RPMI8226 (cell line): ENCODE measurements around the gene BLACAT1.

ENCODE experiments used
- DNase-seq: peaks from one replicate; pipeline ENCODE4 v3.0.0-alpha.2; 2015

Gene BLACAT1

GRCh38 chr1:205455581-205456382 is at the start of gene BLACAT1:
BLACAT1 (minus strand) TSS chr1:205456045.
- DNase-seq: no peak

- DNase-seq: peak; percentile 35
Measured at GRCh38 chr1:205505076-205505729, 49.4 kb upstream of the BLACAT1 start.

- peak; percentile 90 for DNase-seq
Measured at GRCh38 chr1:205504311-205505075, 48.6 kb upstream of the BLACAT1 start, which contains the start of gene CDK18. CDK18 (plus strand) TSS chr1:205504669; CDS start chr1:205523168, 18,499 bp downstream.

- DNase-seq: no peak
Measured at GRCh38 chr1:205502992-205503391, 47.1 kb upstream of the BLACAT1 start.

- DNase-seq: no peak
Measured at GRCh38 chr1:205502111-205502810, 46.4 kb upstream of the BLACAT1 start.

GRCh38 chr1:205500240-205501233 is 44.7 kb upstream of the BLACAT1 start:
- DNase-seq: no peak

GRCh38 chr1:205499789-205500188 is 43.9 kb upstream of the BLACAT1 start:
- no peak for DNase-seq

GRCh38 chr1:205497351-205497750 is 41.5 kb upstream of the BLACAT1 start:
- no peak for DNase-seq

GRCh38 chr1:205496661-205497060 is 40.8 kb upstream of the BLACAT1 start:
- no peak for DNase-seq

- no peak for DNase-seq
Measured at GRCh38 chr1:205495237-205495823, 39.5 kb upstream of the BLACAT1 start.

- DNase-seq: no peak
Measured at GRCh38 chr1:205494115-205494514, 38.3 kb upstream of the BLACAT1 start.

GRCh38 chr1:205493241-205494085 is 37.6 kb upstream of the BLACAT1 start:
- DNase-seq: peak; percentile 85

GRCh38 chr1:205492774-205493173 is 36.9 kb upstream of the BLACAT1 start:
- no peak for DNase-seq

- no peak for DNase-seq
Measured at GRCh38 chr1:205492201-205492667, 36.4 kb upstream of the BLACAT1 start.

GRCh38 chr1:205491794-205492193 is 35.9 kb upstream of the BLACAT1 start:
- no peak for DNase-seq

- DNase-seq: peak; percentile 74
Measured at GRCh38 chr1:205488074-205488723, 32.4 kb upstream of the BLACAT1 start.

GRCh38 chr1:205486258-205486657 is 30.4 kb upstream of the BLACAT1 start:
- no peak for DNase-seq

- peak; percentile 87 for DNase-seq
Measured at GRCh38 chr1:205484985-205485967, 29.4 kb upstream of the BLACAT1 start.
